Skin epidermis (tissue), 12 donors: ENCODE measurements around the gene LYSMD3.
"Not testable (repeated sequence)": the region's sequence is repeated elsewhere in the genome, so short reads cannot be mapped to it uniquely, and the experiment has no call there.

Experiments used
- H3K27ac ChIP-seq, 21 experiments: fragments of 200-600 bp; sonication (generic) in 11 of 21; one replicate each; pipeline ENCODE4 v1.5.0; 2020; ENCODE audit warnings: mild to moderate bottlenecking in 3 of 21, inconsistent platforms in 2 of 21, moderate library complexity in 2 of 21
- H3K4me3 ChIP-seq, 7 experiments: fragments of 200-600 bp; sonication (generic) in 2 of 7; one replicate each; pipeline ENCODE4 v1.5.0; 2020; ENCODE audit warnings: inconsistent platforms in 2 of 7, mild to moderate bottlenecking in 2 of 7, moderate library complexity in 1 of 7

The LYSMD3 gene

DNA sequence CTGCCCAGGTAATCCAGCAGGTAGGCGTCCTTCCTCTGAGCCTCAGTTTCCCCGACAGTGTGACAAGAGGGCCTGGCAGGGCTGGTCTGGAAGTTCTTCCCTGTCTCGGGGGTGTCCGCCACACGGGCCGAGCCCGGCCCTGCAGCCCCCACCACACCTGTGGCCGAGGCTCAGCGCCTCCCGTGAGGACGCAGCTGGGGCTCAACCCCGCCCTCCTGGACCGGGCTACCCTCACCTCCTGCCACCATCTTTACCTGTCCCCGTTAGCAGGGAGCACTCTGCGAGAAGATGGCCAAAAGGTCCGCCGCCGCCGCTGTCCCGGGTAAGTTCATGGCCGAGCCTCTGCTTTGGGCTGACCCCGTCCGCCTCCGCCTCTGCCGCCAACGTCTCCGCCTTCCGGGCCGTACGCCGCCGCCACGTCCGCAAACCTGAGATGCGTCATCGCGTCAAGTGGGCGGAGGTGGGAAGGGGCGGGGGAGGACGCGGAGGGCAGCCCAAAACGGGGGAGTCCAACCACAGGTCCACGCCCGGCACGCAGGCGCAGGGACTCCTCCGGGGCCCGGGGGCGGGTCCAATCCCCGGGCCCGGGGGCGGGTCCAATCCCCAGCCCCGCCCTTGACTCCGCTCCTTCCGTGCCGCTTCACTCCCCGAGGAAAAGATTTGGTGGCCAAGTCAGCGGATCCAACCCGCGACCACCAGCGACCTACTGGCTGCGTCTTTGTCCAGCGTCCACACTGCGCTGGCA lies at the start of gene LYSMD3:
LYSMD3 (minus strand) TSS at position 391 of the 745 bp plus-strand sequence. CDS start 4,295 bp downstream, outside the sequence.
- Histone ChIP-seq H3K4me3 (peak within 1 kb of the TSS; percentile 75 to 96 (median 87)), H3K27ac (peak within 1 kb of the TSS; percentile 44 to 98 (median 91))

DNA sequence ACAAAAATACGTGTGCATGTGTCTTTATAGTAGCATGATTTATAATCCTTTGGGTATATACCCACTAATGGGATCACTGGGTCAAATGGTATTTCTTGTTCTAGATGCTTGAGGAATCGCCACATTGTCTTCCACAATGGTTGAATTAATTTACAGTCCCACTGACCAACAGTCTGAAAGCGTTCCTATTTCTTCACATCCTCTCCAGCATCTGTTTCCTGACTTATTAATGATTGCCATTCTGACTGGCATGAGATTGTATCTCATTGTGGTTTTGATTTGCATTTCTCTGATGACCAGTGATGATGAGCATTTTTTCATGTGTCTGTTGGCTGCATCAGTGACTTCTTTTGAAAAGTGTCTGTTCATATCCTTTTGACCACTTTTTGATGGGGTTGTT lies 47.2 kb upstream of the LYSMD3 start:
- not testable (repeated sequence) for H3K27ac ChIP-seq, H3K4me3 ChIP-seq

DNA sequence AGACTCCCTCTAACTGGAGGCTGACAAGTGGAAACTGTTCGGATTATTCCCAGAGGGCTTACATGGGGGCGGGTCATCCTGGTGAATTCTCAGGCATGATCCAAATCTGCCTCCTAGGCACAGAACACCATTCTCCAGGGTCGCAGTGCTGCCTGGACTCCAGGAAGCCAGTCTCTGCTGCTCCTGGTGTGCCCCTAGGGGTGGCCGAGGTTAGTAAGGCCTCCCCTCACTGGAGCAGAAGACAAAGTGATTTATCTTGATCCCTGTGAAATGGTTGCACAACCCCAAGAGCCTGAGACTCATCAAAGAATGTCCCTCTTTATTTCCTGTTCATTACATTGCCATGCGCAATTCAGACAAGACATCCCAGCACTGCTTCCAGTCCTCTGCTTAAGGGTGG lies 46.3 kb upstream of the LYSMD3 start:
- H3K4me3 ChIP-seq: no peak overlapping the region
- no peak overlapping the region for H3K27ac ChIP-seq

DNA sequence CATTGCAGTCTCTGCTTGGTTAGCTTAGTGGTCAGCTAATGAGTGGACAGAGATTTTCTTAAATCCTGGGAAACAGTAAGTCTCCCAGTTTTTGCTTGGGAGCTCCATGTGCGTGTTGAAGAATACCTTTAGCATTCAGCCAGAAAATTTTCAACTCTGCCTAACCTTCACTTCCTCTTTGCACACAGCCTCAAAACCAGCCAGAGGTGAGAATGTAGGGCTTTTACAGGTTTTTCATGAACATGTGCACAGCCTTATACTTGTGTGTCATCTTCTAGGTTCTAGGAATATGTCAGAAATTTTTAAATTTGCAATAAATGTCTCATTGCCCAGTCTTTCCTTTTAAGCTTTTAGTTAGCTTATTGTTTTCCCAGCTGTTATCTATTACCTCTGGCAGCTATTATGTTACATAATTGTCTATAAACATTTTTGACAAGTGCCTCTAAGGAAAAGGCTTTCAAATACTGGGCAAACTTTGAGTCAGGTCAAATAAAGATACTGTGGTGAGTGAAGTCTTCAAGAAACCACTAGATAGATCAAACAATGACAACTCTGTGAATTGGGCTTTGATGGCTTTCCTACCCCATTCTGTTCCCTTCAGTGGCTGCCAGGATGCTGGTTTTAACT lies 41.9 kb upstream of the LYSMD3 start:
- Histone ChIP-seq H3K4me3 (no peak overlapping the region), H3K27ac (no peak overlapping the region)

DNA sequence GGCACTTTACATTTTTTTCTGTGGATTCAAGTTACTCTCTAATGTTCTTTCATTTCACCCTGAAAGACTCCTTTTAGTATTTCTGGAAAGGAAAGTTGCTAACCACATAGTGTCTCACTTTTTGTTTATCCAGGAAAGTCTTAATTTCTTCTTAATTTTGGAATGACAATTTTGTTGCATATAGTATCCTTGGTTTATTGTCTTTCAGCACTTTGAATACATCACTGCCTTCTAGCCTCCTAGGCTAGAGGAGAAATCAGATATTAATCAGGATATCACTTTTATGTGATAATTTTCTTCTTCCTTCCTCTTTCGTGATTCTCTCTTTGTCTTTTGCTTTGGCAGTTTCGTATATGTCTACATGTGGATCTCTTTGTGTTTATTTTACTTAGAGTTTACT lies 40.6 kb upstream of the LYSMD3 start:
- Histone ChIP-seq H3K27ac (no peak overlapping the region), H3K4me3 (no peak overlapping the region)

DNA sequence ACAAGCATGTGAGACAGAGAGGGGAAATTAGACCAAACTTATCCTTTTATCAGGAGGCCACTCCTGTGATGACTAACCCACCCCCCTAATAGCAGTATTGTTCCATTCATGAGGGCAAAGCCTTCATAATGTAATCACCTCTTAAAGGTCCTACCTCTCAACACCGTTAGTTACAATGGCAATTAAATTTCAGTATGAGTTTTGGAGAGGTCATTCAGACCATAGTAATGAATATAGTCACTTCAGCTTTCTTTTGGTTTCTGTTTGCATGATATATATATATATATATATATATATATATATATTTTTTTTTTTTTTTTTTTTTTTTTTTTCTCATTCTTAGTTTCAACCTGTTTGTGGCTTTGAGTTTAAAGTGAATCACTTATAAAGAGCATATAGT lies 39.7 kb upstream of the LYSMD3 start:
- no peak overlapping the region for H3K4me3 ChIP-seq
- no peak overlapping the region for H3K27ac ChIP-seq

DNA sequence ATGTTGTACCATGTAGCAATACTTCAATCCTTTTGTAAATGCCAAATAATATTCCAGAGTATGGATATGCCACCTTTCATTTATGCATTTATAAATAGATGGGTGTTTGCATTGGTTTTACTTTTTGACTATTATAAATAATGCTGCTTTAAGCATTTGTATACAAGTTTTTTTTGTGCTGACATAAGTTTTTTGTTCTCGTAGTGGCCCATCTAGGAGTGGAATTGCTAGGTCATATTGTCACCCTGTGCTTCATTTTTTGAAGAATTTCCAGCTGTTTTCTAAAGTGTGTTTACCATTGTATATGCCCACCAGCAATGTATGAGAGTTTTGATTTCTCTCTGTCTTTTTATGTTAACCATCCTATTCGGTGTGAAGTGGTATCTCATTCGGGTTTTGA lies 36.1 kb upstream of the LYSMD3 start:
- Histone ChIP-seq H3K27ac (no peak overlapping the region), H3K4me3 (no peak overlapping the region)

DNA sequence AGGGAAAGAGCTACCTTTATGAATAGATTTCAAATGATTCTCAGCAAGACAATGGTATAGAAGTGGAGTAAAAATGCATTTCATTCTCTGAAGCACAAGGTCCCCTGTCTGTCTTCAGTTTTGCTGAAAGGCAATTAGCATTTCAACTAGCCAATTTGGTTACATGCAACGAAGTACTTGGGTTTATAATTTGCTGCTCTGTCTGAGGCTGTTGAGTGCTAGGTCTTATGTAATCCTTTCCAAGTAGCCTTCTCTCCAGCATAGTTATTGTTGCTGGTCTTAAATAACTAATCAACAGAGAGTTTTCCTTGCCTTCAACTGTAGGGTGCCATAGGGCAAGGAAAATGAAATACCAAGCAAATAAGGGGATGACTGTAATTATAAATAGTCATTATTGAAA lies 33.7 kb upstream of the LYSMD3 start:
- no peak overlapping the region for H3K27ac ChIP-seq
- H3K4me3 ChIP-seq: no peak overlapping the region

DNA sequence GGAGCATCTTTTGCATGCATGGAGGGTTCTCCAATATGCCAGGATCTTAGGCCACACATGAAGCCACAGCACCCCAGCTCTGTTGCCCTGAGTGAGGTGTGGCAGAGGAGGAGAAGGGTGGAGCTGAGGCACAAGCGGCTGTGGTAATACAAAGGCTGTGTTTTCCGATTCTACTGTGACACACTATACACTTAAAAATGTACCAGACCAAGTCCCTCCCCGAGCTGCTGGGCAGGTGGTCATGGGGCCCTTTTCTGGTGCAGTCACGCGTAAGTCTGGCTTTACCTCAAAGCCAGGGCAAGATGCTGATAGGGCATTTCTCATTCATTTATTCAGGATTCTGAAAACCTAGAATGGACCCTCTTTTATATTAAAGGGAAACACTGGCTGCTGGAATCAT lies 33.0 kb upstream of the LYSMD3 start:
- Histone ChIP-seq H3K4me3 (no peak overlapping the region), H3K27ac (no peak overlapping the region)

DNA sequence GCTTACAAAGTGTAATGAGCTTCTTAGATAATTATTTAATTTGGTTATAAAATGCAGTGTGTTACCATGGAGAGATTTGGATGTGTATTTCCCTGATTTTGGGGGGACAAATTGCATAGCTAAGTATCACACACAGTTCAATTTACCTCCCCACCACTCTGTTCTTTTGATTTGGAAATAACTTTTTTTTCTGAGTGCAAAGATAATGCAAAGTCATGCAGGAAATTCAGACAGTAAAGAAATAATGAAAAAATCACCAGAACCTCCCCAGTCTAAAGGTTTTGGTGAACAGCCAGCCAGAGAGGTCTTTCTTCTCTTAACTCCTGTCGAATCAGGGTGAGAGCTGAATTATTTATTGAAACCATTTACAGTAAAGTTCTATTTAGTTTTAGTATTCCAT lies 32.4 kb upstream of the LYSMD3 start:
- H3K27ac ChIP-seq: no peak overlapping the region
- no peak overlapping the region for H3K4me3 ChIP-seq

DNA sequence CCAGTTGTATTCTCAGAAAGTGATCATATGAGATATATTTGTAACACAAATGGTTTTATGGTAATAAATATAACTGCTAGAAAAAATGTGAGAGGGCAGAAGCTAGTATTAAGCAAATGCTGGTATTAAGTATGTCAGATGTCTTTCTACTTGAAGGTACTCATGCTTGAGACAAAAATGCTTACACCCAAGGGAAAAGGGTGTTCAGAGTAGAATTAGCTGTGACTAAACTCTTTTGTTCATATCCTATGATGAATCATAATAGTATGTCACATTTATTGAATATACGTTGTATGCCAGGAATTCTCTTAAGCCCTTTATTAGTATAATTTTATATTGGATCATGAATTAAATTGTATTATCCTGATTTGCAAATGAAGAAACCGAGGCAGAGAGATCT lies 31.4 kb upstream of the LYSMD3 start:
- no peak overlapping the region for H3K27ac ChIP-seq
- H3K4me3 ChIP-seq: no peak overlapping the region

DNA sequence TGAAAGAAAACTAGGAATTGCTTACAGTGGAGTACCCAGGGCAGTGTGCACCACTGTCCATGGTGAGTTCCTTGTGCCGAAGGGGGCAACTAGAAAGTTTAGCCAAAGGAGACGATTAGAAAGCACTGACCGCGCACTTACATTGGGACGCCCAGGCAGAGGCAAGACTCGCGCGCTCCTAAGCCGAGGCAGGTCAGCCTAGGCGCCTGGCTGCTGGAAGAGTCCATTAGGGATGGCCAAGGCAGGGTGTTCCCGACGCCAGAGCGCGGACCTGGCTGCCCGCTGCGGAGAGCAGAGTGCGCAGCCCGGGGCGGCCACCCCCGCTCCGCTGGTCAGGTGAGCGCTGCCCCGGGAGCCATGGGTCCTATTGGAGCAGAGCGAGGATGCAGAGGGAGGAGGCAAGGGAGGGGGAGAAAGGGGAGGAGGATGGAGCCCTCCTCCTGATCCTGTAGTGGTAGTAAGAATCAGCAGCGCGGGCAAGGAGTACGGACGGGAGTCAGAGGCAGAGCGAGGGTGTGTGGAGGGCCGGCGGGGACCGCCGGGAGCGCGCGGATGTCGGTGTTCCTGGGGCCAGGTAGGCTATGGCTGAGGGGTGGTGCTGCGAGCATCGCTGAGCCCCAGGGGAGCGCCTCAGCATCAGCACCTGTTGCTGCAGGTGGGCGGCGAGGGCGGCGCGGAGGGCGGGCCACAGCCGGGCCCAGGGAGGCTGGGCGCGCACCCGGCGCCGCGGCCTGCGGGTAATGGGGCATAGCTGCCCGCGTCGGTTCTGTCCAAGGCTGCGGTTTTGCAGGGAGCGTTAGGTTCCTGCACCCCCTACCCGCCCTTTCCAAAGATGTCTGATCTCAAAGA lies 29.2 kb upstream of the LYSMD3 start, which contains the start of gene ADGRV1:
ADGRV1 (plus strand) TSS at position 454 of the 849 bp plus-strand sequence; CDS start at position 553, 99 bp downstream.
- no peak within 1 kb of the TSS for H3K27ac ChIP-seq
- H3K4me3 ChIP-seq: peak within 1 kb of the TSS in 3 of 7 experiments; percentile 24 to 26 (median 25)

DNA sequence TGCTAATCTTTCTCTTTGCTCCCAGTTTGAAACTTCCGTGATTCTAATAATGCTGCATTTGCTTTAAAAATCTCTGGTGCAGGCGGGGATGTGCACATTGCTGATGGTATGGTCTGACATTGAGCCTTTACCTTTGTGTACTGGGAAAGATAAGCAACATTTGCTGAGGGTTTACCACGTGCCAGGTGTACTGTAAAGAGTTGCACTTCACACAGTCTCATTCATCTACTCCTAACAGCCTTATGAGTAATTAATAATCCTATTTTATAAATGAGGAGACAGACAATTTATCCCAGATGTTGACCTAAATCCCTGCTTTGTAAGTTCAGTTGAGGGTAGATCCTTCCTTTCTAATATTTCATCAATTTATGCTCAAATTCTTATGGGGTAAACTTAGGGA lies 28.5 kb upstream of the LYSMD3 start:
- H3K27ac ChIP-seq: no peak overlapping the region
- peak overlapping the region in 1 of 7 experiments; percentile 24 for H3K4me3 ChIP-seq

DNA sequence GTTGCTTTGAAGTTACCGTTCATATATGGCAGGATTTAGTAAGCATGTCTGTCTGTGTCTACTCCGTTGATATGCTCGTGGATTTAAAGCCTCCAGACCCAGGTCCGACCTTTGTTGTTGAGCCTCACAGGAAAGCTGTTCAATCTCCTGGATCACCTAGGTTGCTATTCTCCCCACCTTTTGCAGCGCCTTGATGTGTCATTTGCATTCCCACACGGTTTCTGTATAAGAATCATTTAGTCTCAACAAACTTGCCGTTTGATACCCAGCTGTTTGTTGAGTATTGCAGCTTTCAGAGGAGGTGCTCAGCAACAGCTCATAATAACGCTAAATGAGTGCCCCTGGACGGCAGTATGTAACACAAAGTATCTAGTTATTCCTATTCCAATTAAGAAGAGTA lies 28.0 kb upstream of the LYSMD3 start:
- Histone ChIP-seq H3K27ac (no peak overlapping the region), H3K4me3 (no peak overlapping the region)

DNA sequence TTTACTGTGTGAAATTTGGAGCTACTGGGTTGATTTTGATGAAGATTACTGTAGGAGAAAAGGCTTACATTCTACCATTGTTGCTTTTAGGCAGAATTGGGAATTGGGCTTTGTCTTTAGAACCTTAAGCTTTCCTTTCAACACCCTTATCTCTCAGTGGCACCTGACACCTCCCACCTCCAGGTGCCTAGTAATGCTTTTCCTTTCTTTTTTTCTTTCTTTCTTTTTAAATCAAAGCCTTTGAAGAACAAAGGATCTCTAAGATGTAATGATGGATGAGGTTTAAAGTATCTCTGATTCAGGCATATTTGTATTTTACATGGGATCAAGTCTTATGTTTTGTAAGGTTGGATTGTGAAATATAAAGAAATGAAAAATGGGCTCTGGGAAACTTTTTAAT lies 26.3 kb upstream of the LYSMD3 start:
- H3K27ac ChIP-seq: no peak overlapping the region
- no peak overlapping the region for H3K4me3 ChIP-seq

DNA sequence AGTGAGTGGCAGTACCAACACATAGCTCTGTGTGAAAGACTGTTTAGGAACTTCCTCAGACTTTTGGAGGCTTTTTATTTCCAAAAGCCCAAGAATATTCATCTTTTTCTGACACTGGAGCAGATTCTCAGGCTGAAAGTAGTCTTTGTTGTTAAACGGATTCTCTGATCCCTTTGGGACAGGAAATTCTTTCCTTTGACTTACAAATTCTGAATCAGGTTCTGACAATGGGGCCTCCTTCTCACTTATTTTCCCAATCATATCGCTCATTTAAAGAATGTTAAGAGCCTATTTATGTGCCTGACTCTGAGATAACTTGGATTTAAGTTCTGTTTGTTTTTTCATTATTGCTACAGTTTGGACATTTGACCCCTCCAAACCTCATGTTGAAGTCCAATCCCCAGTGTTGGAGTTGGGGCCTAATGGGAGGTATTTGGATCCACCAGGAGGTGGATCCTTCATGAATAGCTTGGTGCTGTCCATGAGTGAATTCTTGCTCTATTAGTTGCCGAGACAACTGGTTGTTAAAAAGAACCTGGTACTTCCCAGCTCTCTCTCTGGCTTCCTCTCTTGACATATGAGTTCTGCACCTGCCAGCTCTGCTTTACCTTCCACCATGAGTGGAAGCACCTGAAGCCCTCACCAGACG lies 25.1 kb upstream of the LYSMD3 start:
- H3K27ac ChIP-seq: no peak overlapping the region
- H3K4me3 ChIP-seq: no peak overlapping the region

DNA sequence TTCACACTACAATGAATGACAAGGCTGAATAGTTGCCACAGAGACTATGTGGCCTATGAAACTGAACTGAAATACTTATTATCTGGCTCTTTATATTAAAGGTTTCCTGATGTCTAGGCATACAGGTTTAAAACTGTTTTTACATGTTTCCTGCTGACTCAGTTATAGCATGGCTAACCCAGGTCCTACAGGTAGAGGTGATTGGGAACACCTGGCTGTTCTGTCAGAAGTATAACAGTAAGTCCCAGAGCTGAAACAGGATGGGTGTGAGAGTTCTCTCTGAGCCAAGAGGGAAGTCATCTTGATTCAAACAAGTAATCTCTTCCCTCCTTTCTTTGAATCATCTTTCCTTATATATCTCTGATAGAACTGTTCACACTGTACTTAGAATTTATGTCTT lies 24.3 kb upstream of the LYSMD3 start:
- Histone ChIP-seq H3K4me3 (no peak overlapping the region), H3K27ac (no peak overlapping the region)

DNA sequence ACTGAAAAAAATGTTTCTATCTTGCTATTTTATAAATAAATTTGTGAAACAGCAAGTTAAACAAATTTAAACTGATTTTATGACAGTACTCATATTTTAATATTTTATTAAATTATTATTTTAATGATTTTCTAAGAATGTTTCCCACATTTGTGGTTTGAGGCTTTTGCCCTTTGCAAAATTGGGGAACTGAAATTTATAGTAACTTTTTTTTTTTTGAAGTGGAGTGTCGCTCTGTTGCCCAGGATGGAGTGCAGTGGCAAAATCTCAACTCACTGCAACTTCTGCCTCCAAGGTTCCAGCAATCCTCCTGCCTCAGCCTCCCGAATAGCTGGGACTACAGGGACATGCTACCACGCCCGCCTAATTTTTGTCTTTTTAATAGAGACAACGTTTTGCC lies 22.0 kb upstream of the LYSMD3 start:
- no peak overlapping the region for H3K4me3 ChIP-seq

DNA sequence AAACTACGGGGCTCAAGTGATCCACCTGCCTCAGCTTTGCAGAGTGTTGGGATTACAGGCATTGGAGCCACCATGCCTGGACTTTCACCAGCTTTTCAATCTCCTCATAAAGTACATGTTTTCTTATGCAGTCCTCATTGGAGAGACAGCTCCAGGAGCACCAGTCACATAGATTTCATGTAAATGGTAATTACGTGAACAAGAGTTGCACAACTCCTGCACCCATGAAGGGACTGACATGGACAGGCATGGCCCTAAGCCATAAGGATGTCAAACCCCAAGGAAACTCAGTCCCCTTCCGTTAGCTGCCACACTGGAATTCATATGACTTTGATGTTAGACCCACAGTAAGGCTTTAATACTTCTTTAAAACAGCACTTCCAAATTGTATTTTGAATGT lies 21.6 kb upstream of the LYSMD3 start:
- Histone ChIP-seq H3K27ac (no peak overlapping the region), H3K4me3 (no peak overlapping the region)

More for the DNA sequence above, 22.0 kb upstream of the LYSMD3 start:
- no peak overlapping the region for H3K27ac ChIP-seq

DNA sequence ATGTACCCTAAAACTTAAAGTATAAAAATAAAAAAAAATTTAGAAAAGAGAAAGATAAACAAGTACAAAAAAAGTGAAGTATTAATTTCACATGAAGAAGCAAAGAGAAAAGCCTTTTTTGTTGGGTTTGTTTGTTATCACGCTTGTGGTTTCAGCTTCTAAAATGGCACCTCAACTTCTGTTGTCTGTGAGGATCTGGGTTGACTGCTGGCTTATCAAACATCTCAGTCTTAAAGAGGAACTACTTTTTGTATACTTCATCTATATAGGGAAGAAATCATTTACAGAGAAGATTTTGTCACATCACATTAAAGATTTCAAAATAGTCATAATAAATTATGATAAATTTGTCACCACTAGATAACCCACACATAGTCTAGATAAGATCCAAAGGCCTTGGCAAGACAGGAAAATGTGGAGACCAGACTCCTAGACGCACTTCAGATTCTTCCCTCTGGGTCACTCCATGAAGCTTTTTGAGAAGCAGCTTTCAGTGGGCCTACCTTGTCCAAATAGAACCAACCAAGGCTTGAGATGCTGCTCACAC lies 20.4 kb upstream of the LYSMD3 start:
- Histone ChIP-seq H3K27ac (no peak overlapping the region), H3K4me3 (no peak overlapping the region)
